Esophagus (tissue), 2 donors: ENCODE data around the gene TMEM161B. TPM values are rescaled to one million over a fixed set of nuclear protein-coding genes. Genes with fewer than 3 reads are reported as not detected.

Experiments used
- H3K27ac ChIP-seq, 2 donors: one replicate each; pipeline ENCODE4 v1.5.1; 2013; ENCODE audit warnings: low read depth in 2 of 2, mild to moderate bottlenecking in 2 of 2, inconsistent platforms in 1 of 2, low read length in 1 of 2, moderate library complexity in 1 of 2
- H3K27me3 ChIP-seq, 2 donors: one replicate each; pipeline ENCODE4 v1.6.1; 2013; ENCODE audit warnings: low read length in 2 of 2, control low read depth in 1 of 2, mild to moderate bottlenecking in 1 of 2; ENCODE audit not compliant: insufficient read depth in 2 of 2, control insufficient read depth in 1 of 2
- H3K36me3 ChIP-seq, 2 donors: one replicate each; pipeline ENCODE4 v1.6.1; 2013; ENCODE audit warnings: low read length in 1 of 2; ENCODE audit not compliant: control insufficient read depth in 2 of 2, insufficient read depth in 2 of 2
- H3K4me1 ChIP-seq, 2 donors: one replicate each; pipeline ENCODE4 v1.6.1; 2013; ENCODE audit warnings: low read length in 1 of 2; ENCODE audit not compliant: control insufficient read depth in 2 of 2, insufficient read depth in 2 of 2
- H3K4me3 ChIP-seq, 2 donors: one replicate each; pipeline ENCODE4 v1.5.1; 2013; ENCODE audit warnings: low read length in 2 of 2, mild to moderate bottlenecking in 2 of 2, low read depth in 1 of 2, moderate library complexity in 1 of 2
- H3K9me3 ChIP-seq, 2 donors: one replicate each; pipeline ENCODE4 v1.6.1; 2013; ENCODE audit warnings: mild to moderate bottlenecking in 2 of 2, low read depth in 1 of 2, low read length in 1 of 2, moderate library complexity in 1 of 2; ENCODE audit not compliant: control insufficient read depth in 2 of 2, insufficient read depth in 1 of 2
- WGBS, 2 donors: extraction: QIAGEN DNeasy Blood & Tissue Kit; methylation state at CpG; one replicate each; pipeline ENCODE4 v1.1.7; 2013; 5-methylcytosine and 5-hydroxymethylcytosine counted together
- polyA plus RNA-seq, 2 donors: library from polyadenylated mRNA; stranded (reverse); fragments of 200-250 nt; gene quantifications; one replicate each; pipeline ENCODE4 v1.2.3, GENCODE V29; 2013
- donor health status: healthy with polysubstance abuse.
- donor health status: Bipolar disorder and iron deficiency.

The TMEM161B gene
- polyA plus RNA-seq, 2 donors = 5.0 to 6.7 TPM

GRCh38 chr5:88158056-88158455, 110.6 kb downstream of the TMEM161B start:
- 86 to 87% methylated on average over 2 of the region's 2 CpGs for WGBS, 2 donors
- no peaks in the 10 kb centered on the region for H3K36me3 ChIP-seq

GRCh38 chr5:88154891-88155290, 113.8 kb downstream of the TMEM161B start:
- H3K36me3 ChIP-seq = no peaks in the 10 kb centered on the region
- no peaks in the 10 kb centered on the region for H3K27me3 ChIP-seq
- no peaks in the 10 kb centered on the region for H3K4me1 ChIP-seq
- no peak overlapping the region for H3K27ac ChIP-seq
- H3K4me3 ChIP-seq = no peak overlapping the region
- H3K9me3 ChIP-seq = no peaks in the 10 kb centered on the region
- 89 to 97% methylated on average over 1 of the region's 1 CpG for WGBS, 2 donors

More at GRCh38 chr5:88158056-88158455, 110.6 kb downstream of the TMEM161B start:
- Histone ChIP-seq H3K9me3 (no peaks in the 10 kb centered on the region), H3K27me3 (no peaks in the 10 kb centered on the region), H3K4me1 (no peaks in the 10 kb centered on the region), H3K4me3 (no peak overlapping the region), H3K27ac (no peak overlapping the region)

- Histone ChIP-seq H3K27ac (no peak overlapping the region), H3K27me3 (no peaks in the 10 kb centered on the region), H3K36me3 (no peaks in the 10 kb centered on the region), H3K9me3 (no peaks in the 10 kb centered on the region), H3K4me3 (no peak overlapping the region), H3K4me1 (peaks cover 0 to 3% of the 10 kb centered on the region in 2 donors)
These were observed 117.9 kb downstream of the TMEM161B start for GRCh38 chr5:88150747-88151146.

- Histone ChIP-seq H3K27ac (no peak overlapping the region), H3K27me3 (peaks cover 0 to 4% of the 10 kb centered on the region in 2 donors), H3K9me3 (peaks cover 2 to 3% of the 10 kb centered on the region in 2 donors), H3K36me3 (no peaks in the 10 kb centered on the region), H3K4me1 (peaks cover 0 to 3% of the 10 kb centered on the region in 2 donors), H3K4me3 (no peak overlapping the region)
- WGBS, 2 donors = 25 to 29% methylated on average over 26 of the region's 26 CpGs
These were observed 122.8 kb downstream of the TMEM161B start for GRCh38 chr5:88145611-88146467.

- no peak overlapping the region for H3K4me3 ChIP-seq
These were observed 123.4 kb downstream of the TMEM161B start for GRCh38 chr5:88145221-88145610.

More at GRCh38 chr5:88145221-88145610, 123.4 kb downstream of the TMEM161B start:
- Histone ChIP-seq H3K4me1 (peaks cover 0 to 3% of the 10 kb centered on the region in 2 donors), H3K9me3 (peaks cover 2 to 3% of the 10 kb centered on the region in 2 donors), H3K36me3 (no peaks in the 10 kb centered on the region), H3K27ac (no peak overlapping the region), H3K27me3 (peaks cover under 1 to 4% of the 10 kb centered on the region in 2 donors)
- WGBS, 2 donors = 17 to 19% methylated on average over 16 of the region's 16 CpGs
